ENCODE measurements around the gene FHAD1. TPM values are rescaled to one million over a fixed set of nuclear protein-coding genes. Genes with fewer than 3 reads are reported as not detected.

Gene FHAD1
- total RNA-seq, 1 experiment from 2014 or later: 2.0 TPM

DNA sequence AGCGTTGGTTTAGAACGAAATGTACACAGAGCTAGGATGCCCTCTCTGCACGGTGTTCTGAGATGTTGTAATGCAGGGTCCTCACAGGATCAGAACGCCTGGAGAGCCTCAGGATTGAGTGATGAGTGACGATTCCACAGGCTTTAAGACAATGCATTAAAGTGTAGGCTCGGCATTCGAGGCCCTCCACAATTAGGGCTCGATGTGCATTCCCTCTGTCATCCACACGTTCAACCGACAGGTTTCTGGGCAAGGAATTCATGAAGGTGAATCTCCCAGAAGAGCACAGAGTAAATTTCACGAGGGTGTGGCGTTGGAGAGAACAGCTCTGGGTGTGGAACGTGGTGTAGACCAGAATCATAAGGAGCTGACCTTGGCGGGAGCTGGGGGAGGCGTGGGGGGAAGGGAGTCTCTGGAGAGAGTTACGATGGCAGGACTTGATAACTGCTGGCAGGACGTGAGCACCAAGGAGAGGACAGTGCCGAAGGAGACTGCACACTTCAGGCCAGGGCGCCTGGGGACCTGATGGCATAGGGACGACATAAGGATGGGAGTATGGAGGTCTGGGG, 111.6 kb downstream of the FHAD1 start:
- BruUV-seq (replicated peaks): no TSS peak
- intact Hi-C loops (cut with micrococcal nuclease; ENCODE audit: unreplicated experiment): no loop called here

GRCh38 chr1:15360700-15361099, 113.7 kb downstream of the FHAD1 start:
- CTCF ChIA-PET: no interaction called here
- BruUV-seq (replicated peaks): no TSS peak
- TF ChIP-seq, protein P1, sequence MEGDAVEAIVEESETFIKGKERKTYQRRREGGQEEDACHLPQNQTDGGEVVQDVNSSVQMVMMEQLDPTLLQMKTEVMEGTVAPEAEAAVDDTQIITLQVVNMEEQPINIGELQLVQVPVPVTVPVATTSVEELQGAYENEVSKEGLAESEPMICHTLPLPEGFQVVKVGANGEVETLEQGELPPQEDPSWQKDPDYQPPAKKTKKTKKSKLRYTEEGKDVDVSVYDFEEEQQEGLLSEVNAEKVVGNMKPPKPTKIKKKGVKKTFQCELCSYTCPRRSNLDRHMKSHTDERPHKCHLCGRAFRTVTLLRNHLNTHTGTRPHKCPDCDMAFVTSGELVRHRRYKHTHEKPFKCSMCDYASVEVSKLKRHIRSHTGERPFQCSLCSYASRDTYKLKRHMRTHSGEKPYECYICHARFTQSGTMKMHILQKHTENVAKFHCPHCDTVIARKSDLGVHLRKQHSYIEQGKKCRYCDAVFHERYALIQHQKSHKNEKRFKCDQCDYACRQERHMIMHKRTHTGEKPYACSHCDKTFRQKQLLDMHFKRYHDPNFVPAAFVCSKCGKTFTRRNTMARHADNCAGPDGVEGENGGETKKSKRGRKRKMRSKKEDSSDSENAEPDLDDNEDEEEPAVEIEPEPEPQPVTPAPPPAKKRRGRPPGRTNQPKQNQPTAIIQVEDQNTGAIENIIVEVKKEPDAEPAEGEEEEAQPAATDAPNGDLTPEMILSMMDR (conservative IDR thresholded peaks at IDR 0.05; ENCODE audit: low read depth, low read length): no peak
- no peak for TF ChIP-seq EZH2 (IDR thresholded peaks at IDR 0.05; ENCODE audit: borderline replicate concordance, low read depth, low read length, poor library complexity, severe bottlenecking)
- Histone ChIP-seq H3K27me3 (replicated peaks; ENCODE audit: insufficient read depth, low read depth, low read length, poor library complexity) (no peaks in the 10 kb centered on the region), H3K36me3 (ENCODE audit: insufficient read depth, low read length, poor library complexity, severe bottlenecking) (no peaks in the 10 kb centered on the region), H3K9me3 (ENCODE audit: low read depth, low read length, poor library complexity, severe bottlenecking) (no peaks in the 10 kb centered on the region), H3K27ac (ENCODE audit: low read depth, low read length, poor library complexity, severe bottlenecking) (no peak overlapping the region), H3K4me3 (ENCODE audit: low read depth, low read length, poor library complexity, severe bottlenecking) (no peak overlapping the region), H3K4me1 (ENCODE audit: insufficient read depth, low read length, poor library complexity, severe bottlenecking) (no peaks in the 10 kb centered on the region)
- POLR2A ChIA-PET (ENCODE audit: low non-redundant PET): no interaction called here
- DNase-seq (ENCODE audit: low spot score): no peak
- intact Hi-C loops (cut with micrococcal nuclease; ENCODE audit: unreplicated experiment): no loop called here

More for the DNA sequence above, 111.6 kb downstream of the FHAD1 start:
- no peak for TF ChIP-seq EZH2 (IDR thresholded peaks at IDR 0.05; ENCODE audit: borderline replicate concordance, low read depth, low read length, poor library complexity, severe bottlenecking)
- TF ChIP-seq, protein P1 (conservative IDR thresholded peaks at IDR 0.05; ENCODE audit: low read depth, low read length): no peak
- no peak for DNase-seq (ENCODE audit: low spot score)
- H3K27me3 ChIP-seq (replicated peaks; ENCODE audit: insufficient read depth, low read depth, low read length, poor library complexity): no peaks in the 10 kb centered on the region
- ChIA-PET CTCF (no interaction called here), POLR2A (ENCODE audit: low non-redundant PET) (no interaction called here)
- H3K27ac ChIP-seq (ENCODE audit: low read depth, low read length, poor library complexity, severe bottlenecking): no peak overlapping the region
- H3K4me1 ChIP-seq (ENCODE audit: insufficient read depth, low read length, poor library complexity, severe bottlenecking): no peaks in the 10 kb centered on the region
- no peak overlapping the region for H3K4me3 ChIP-seq (ENCODE audit: low read depth, low read length, poor library complexity, severe bottlenecking)
- no peaks in the 10 kb centered on the region for H3K36me3 ChIP-seq (ENCODE audit: insufficient read depth, low read length, poor library complexity, severe bottlenecking)
- no peaks in the 10 kb centered on the region for H3K9me3 ChIP-seq (ENCODE audit: low read depth, low read length, poor library complexity, severe bottlenecking)

- Histone ChIP-seq H3K27ac (ENCODE audit: low read depth, low read length, poor library complexity, severe bottlenecking) (no peak overlapping the region), H3K4me3 (ENCODE audit: low read depth, low read length, poor library complexity, severe bottlenecking) (no peak overlapping the region), H3K36me3 (ENCODE audit: insufficient read depth, low read length, poor library complexity, severe bottlenecking) (no peaks in the 10 kb centered on the region), H3K27me3 (replicated peaks; ENCODE audit: insufficient read depth, low read depth, low read length, poor library complexity) (no peaks in the 10 kb centered on the region), H3K9me3 (ENCODE audit: low read depth, low read length, poor library complexity, severe bottlenecking) (no peaks in the 10 kb centered on the region), H3K4me1 (ENCODE audit: insufficient read depth, low read length, poor library complexity, severe bottlenecking) (no peaks in the 10 kb centered on the region)
- intact Hi-C loops (cut with micrococcal nuclease; ENCODE audit: unreplicated experiment): no loop called here
- no peak for DNase-seq (ENCODE audit: low spot score)
- CTCF ChIA-PET: no interaction called here
- POLR2A ChIA-PET (ENCODE audit: low non-redundant PET): no interaction called here
- TF ChIP-seq EZH2 (IDR thresholded peaks at IDR 0.05; ENCODE audit: borderline replicate concordance, low read depth, low read length, poor library complexity, severe bottlenecking): no peak
- TF ChIP-seq, protein P1 (conservative IDR thresholded peaks at IDR 0.05; ENCODE audit: low read depth, low read length): no peak
- BruUV-seq (replicated peaks): no TSS peak
Measured at GRCh38 chr1:15362096-15362736, 115.2 kb downstream of the FHAD1 start.
